IMR-90 (cell line): ENCODE data around the gene CCDC136. TPM values are rescaled to one million over a fixed set of nuclear protein-coding genes. Genes with fewer than 3 reads are reported as not detected.

ENCODE experiments used
- ATAC-seq: fragments of 200-7000 bp; cut with Tn5 transposase; 2 replicates; pipeline ENCODE4 v1.9.1; 2020; ENCODE audit warnings: low read depth, mild to moderate bottlenecking, moderate library complexity
- BruUV-seq: library from RNA; stranded (reverse); fragments of 400-500 nt; replicated peaks from 2 replicates; lab custom pipeline; 2021; lab: Mats Ljungman, UMichigan
- CTCF ChIA-PET: fragments of 300-600 bp; formaldehyde crosslinking; extraction: SDS; loops from one replicate; lab custom pipeline; 2021; ENCODE audit warnings: antibody characterized with exemption; lab: Yijun Ruan, JAX
- POLR2A ChIA-PET: fragments of 300-600 bp; sonication (Branson Sonifier 250); formaldehyde crosslinking; loops from one replicate; lab custom pipeline; 2022; ENCODE audit warnings: antibody characterized with exemption; ENCODE audit not compliant: unreplicated experiment; lab: Charles Lee
- DNase-seq: peaks from one replicate; pipeline ENCODE4 v3.0.0; 2013
- H2AFZ ChIP-seq: replicated peaks from 2 replicates; pipeline ENCODE3; 2013; ENCODE audit warnings: low read length, mild to moderate bottlenecking; ENCODE audit not compliant: poor library complexity
- H2AK5ac ChIP-seq: 2 replicates; pipeline ENCODE4 v1.6.1; 2013; ENCODE audit warnings: low read depth, low read length, inconsistent platforms
- H2AK9ac ChIP-seq: replicated peaks from 2 replicates; pipeline ENCODE3; 2013; ENCODE audit warnings: mild to moderate bottlenecking, low read depth, low read length, moderate library complexity; ENCODE audit not compliant: poor library complexity
- H2BK120ac ChIP-seq: 2 replicates; pipeline ENCODE4 v1.6.1; 2013; ENCODE audit warnings: low read depth, low read length, inconsistent platforms
- H2BK15ac ChIP-seq: 3 replicates; pipeline ENCODE4 v1.6.1; 2013; ENCODE audit warnings: low read depth, low read length, inconsistent platforms
- H2BK20ac ChIP-seq: 2 replicates; pipeline ENCODE4 v1.6.1; 2013; ENCODE audit warnings: low read depth, mild to moderate bottlenecking, inconsistent platforms, low read length, moderate library complexity
- H2BK5ac ChIP-seq: 2 replicates; pipeline ENCODE4 v1.6.1; 2013; ENCODE audit warnings: mild to moderate bottlenecking, low read depth, low read length, inconsistent platforms; ENCODE audit not compliant: poor library complexity, severe bottlenecking
- H3K14ac ChIP-seq: replicated peaks from 2 replicates; pipeline ENCODE4 v1.6.1; 2013; ENCODE audit warnings: low read depth, low read length, inconsistent platforms
- H3K18ac ChIP-seq: 2 replicates; pipeline ENCODE4 v1.6.1; 2013; ENCODE audit warnings: low read depth, low read length, control low read depth
- H3K23ac ChIP-seq: 2 replicates; pipeline ENCODE4 v1.6.1; 2013; ENCODE audit warnings: low read depth, low read length, inconsistent platforms
- H3K27ac ChIP-seq: 2 replicates; pipeline ENCODE4 v1.5.1; 2013; ENCODE audit warnings: mild to moderate bottlenecking, control low read depth, low read length; ENCODE audit not compliant: insufficient read depth
- H3K27me3 ChIP-seq: 2 replicates; pipeline ENCODE4 v1.6.1; 2013; ENCODE audit warnings: low read length; ENCODE audit not compliant: control insufficient read depth, insufficient read depth
- H3K36me3 ChIP-seq: 2 replicates; pipeline ENCODE4 v1.6.1; 2013; ENCODE audit warnings: low read length, mixed read lengths; ENCODE audit not compliant: control insufficient read depth, insufficient read depth
- H3K4ac ChIP-seq: 2 replicates; pipeline ENCODE4 v1.6.1; 2013; ENCODE audit warnings: low read depth, low read length, inconsistent platforms
- H3K4me1 ChIP-seq: 2 replicates; pipeline ENCODE4 v1.6.1; 2013; ENCODE audit warnings: low read length, mixed read lengths; ENCODE audit not compliant: control insufficient read depth, insufficient read depth
- H3K4me2 ChIP-seq: 2 replicates; pipeline ENCODE4 v1.6.1; 2013; ENCODE audit warnings: low read depth, mild to moderate bottlenecking, control low read depth, low read length, moderate library complexity
- H3K4me3 ChIP-seq: 2 replicates; pipeline ENCODE4 v1.5.1; 2013; ENCODE audit warnings: low read depth, mild to moderate bottlenecking, control low read depth, low read length, moderate library complexity; ENCODE audit not compliant: insufficient read depth
- H3K56ac ChIP-seq: 2 replicates; pipeline ENCODE4 v1.6.1; 2013; ENCODE audit warnings: low read length, inconsistent platforms; ENCODE audit not compliant: insufficient read depth; ENCODE audit errors: extremely low read depth
- H3K79me1 ChIP-seq, 2 experiments: 2 replicates each; pipeline ENCODE4 v1.6.1; 2013; ENCODE audit warnings: low read length in 2 of 2, inconsistent platforms in 1 of 2, low read depth in 1 of 2
- H3K9ac ChIP-seq: 2 replicates; pipeline ENCODE4 v1.6.1; 2013; ENCODE audit warnings: low read depth, low read length, control low read depth
- H3K9me1 ChIP-seq: 2 replicates; pipeline ENCODE4 v1.6.1; 2013; ENCODE audit warnings: low read length, inconsistent platforms; ENCODE audit not compliant: insufficient read depth
- H3K9me3 ChIP-seq: 2 replicates; pipeline ENCODE4 v1.6.1; 2013; ENCODE audit warnings: low read length; ENCODE audit not compliant: control insufficient read depth, insufficient read depth
- H4K20me1 ChIP-seq: 2 replicates; pipeline ENCODE4 v1.6.1; 2013; ENCODE audit warnings: low read length, inconsistent platforms; ENCODE audit not compliant: insufficient read depth
- H4K5ac ChIP-seq: 2 replicates; pipeline ENCODE4 v1.6.1; 2013; ENCODE audit warnings: mild to moderate bottlenecking, low read depth, low read length, control low read depth
- H4K8ac ChIP-seq, 2 experiments: 2 replicates each; pipeline ENCODE4 v1.6.1; 2013; ENCODE audit warnings: low read depth in 2 of 2, low read length in 2 of 2, control low read depth in 1 of 2, inconsistent platforms in 1 of 2
- H4K91ac ChIP-seq: 2 replicates; pipeline ENCODE4 v1.6.1; 2013; ENCODE audit warnings: low read depth, low read length, inconsistent platforms; ENCODE audit not compliant: insufficient read depth
- BHLHE40 ChIP-seq: fragments of 150-350 bp; IDR thresholded peaks from 2 replicates; pipeline ENCODE4 v1.6.1; 2016; ENCODE audit warnings: mild to moderate bottlenecking, low read depth, low read length
- CEBPB ChIP-seq: IDR thresholded peaks from 2 replicates; pipeline ENCODE4 v1.6.1; 2012; ENCODE audit warnings: low read depth, low read length, improper control_type of control experiment
- CHD1 ChIP-seq: IDR thresholded peaks from 2 replicates; pipeline ENCODE4 v1.6.1; 2012; ENCODE audit warnings: low read depth, low read length, improper control_type of control experiment
- CTCF ChIP-seq: conservative IDR thresholded peaks from 2 replicates; pipeline ENCODE4 v1.5.1; 2012; ENCODE audit warnings: mild to moderate bottlenecking, low read depth, low read length, improper control_type of control experiment
- ELK1 ChIP-seq: fragments of 150-350 bp; IDR thresholded peaks from 2 replicates; pipeline ENCODE4 v1.6.1; 2016; ENCODE audit warnings: low read depth, mild to moderate bottlenecking, low read length, moderate library complexity, borderline replicate concordance
- FOS ChIP-seq: fragments of 150-350 bp; IDR thresholded peaks from 2 replicates; pipeline ENCODE4 v1.6.1; 2016; ENCODE audit warnings: low read depth, low read length
- MAFK ChIP-seq: IDR thresholded peaks from 2 replicates; pipeline ENCODE4 v1.6.1; 2012; ENCODE audit warnings: low read depth, low read length, improper control_type of control experiment
- MAZ ChIP-seq: IDR thresholded peaks from 2 replicates; pipeline ENCODE4 v1.6.1; 2012; ENCODE audit warnings: low read depth, mild to moderate bottlenecking, low read length, improper control_type of control experiment, moderate library complexity, borderline replicate concordance
- MXI1 ChIP-seq: IDR thresholded peaks from 2 replicates; pipeline ENCODE4 v1.6.1; 2012; ENCODE audit warnings: low read depth, mild to moderate bottlenecking, low read length, moderate library complexity, borderline replicate concordance
- NFE2L2 ChIP-seq: fragments of 150-350 bp; IDR thresholded peaks from 2 replicates; pipeline ENCODE4 v1.6.1; 2016; ENCODE audit warnings: low read depth, mild to moderate bottlenecking, low read length
- POLR2A ChIP-seq: IDR thresholded peaks from 2 replicates; pipeline ENCODE4 v1.6.1; 2012; ENCODE audit warnings: mild to moderate bottlenecking, low read depth, low read length
- RAD21 ChIP-seq: IDR thresholded peaks from 2 replicates; pipeline ENCODE4 v1.6.1; 2012; ENCODE audit warnings: low read length, improper control_type of control experiment
- RCOR1 ChIP-seq: IDR thresholded peaks from 2 replicates; pipeline ENCODE4 v1.6.1; 2012; ENCODE audit warnings: mild to moderate bottlenecking, low read length, improper control_type of control experiment; ENCODE audit not compliant: insufficient replicate concordance
- RFX5 ChIP-seq: IDR thresholded peaks from 2 replicates; pipeline ENCODE4 v1.8.0; 2012; ENCODE audit warnings: low read depth, mild to moderate bottlenecking, low read length, moderate library complexity
- SMC3 ChIP-seq: fragments of 150-350 bp; IDR thresholded peaks from 2 replicates; pipeline ENCODE4 v1.6.1; 2016; ENCODE audit warnings: low read depth, mild to moderate bottlenecking, antibody characterized with exemption, low read length, moderate library complexity
- USF2 ChIP-seq: fragments of 150-350 bp; IDR thresholded peaks from 2 replicates; pipeline ENCODE4 v1.6.1; 2017; ENCODE audit warnings: mild to moderate bottlenecking, antibody characterized with exemption, low read length, low read depth
- WGBS, 2 experiments: methylation state at CpG; one replicate each; pipeline versions ENCODE4 v1.1.5 to v1.1.7; 2013; ENCODE audit warnings: missing lambda C conversion rate in 2 of 2; ENCODE audit not compliant: insufficient read length in 1 of 2; ENCODE audit errors: extremely low coverage in 2 of 2; 5-methylcytosine and 5-hydroxymethylcytosine counted together
- dilution Hi-C: fragments of 300-500 bp; cut with HindIII; formaldehyde crosslinking; loops from one replicate; pipeline ENCODE4 v1.14.3; 2018; ENCODE audit warnings: low sequenced_read_pairs; ENCODE audit not compliant: unreplicated experiment
- in situ Hi-C: fragments of 300-500 bp; cut with MboI; formaldehyde crosslinking; loops from 3 replicates; pipeline ENCODE4 v1.14.3; 2019; ENCODE audit warnings: low sequenced_read_pairs, inconsistent platforms, mixed read lengths
- intact Hi-C: fragments of 100-400 bp; cut with micrococcal nuclease; formaldehyde crosslinking; loops from 2 replicates; pipeline ENCODE4 v1.10.0; 2022
- polyA plus RNA-seq, 3 experiments: library from polyadenylated mRNA; depleted of rRNA; stranded (reverse); fragments of >200 nt; gene quantifications; 2 replicates each; pipeline ENCODE4 v1.2.3, GENCODE V29; 2012; ENCODE audit warnings: low replicate concordance in 1 of 3
- total RNA-seq: library from RNA; depleted of rRNA; stranded (reverse); fragments of >200 nt; gene quantifications from 2 replicates; pipeline ENCODE4 v1.2.3, GENCODE V29; 2012

The CCDC136 gene
- total and polyA plus RNA-seq, 2 of the 4 experiments (the other 2 are of a cell fraction) = 7.7 to 18.0 TPM

GRCh38 chr7:128847721-128848211 is 56.0 kb downstream of the CCDC136 start:
- H2AFZ ChIP-seq = no peak overlapping the region
- no peak overlapping the region for H3K23ac ChIP-seq
- 100% methylated on average over 9 of the region's 17 CpGs; no CpG with 5 or more reads in 1 of the 2 experiments for WGBS, 2 experiments
- H4K91ac ChIP-seq = no peak overlapping the region
- H3K14ac ChIP-seq = no peak overlapping the region
- no peak overlapping the region for H4K8ac ChIP-seq
- no peak for DNase-seq
- H3K27ac ChIP-seq = no peak overlapping the region
- no peak overlapping the region for H3K4ac ChIP-seq
- POLR2A ChIA-PET = no interaction called here
- no peak overlapping the region for H2BK5ac ChIP-seq
- dilution Hi-C loops = no loop called here
- no peak overlapping the region for H3K56ac ChIP-seq
- ATAC-seq = no peak
- in situ Hi-C loops = no loop called here
- H3K27me3 ChIP-seq = no peaks in the 10 kb centered on the region
- CTCF ChIA-PET = no interaction called here
- TF ChIP-seq CHD1 = no peak
- TF ChIP-seq MAFK = no peak
- TF ChIP-seq RCOR1 = no peak
- no peak for TF ChIP-seq MAZ
- no peak for TF ChIP-seq FOS
- TF ChIP-seq MXI1 = no peak
- no peak for TF ChIP-seq NFE2L2
- no peak for TF ChIP-seq CEBPB
- TF ChIP-seq SMC3 = no peak
- TF ChIP-seq CTCF = no peak
- TF ChIP-seq ELK1 = no peak
- no peak for TF ChIP-seq RAD21
- no peak for TF ChIP-seq USF2
- no peak for TF ChIP-seq RFX5
- no peak for TF ChIP-seq BHLHE40
- no peak for TF ChIP-seq POLR2A
- intact Hi-C loops = no loop called here
- peaks cover 39 to 77% of the 10 kb centered on the region in 2 experiments for H3K79me1 ChIP-seq
- no peak overlapping the region for H4K5ac ChIP-seq
- H2AK5ac ChIP-seq = no peak overlapping the region
- H2BK15ac ChIP-seq = no peak overlapping the region
- H2AK9ac ChIP-seq = no peak overlapping the region
- no TSS peak for BruUV-seq
- no peak overlapping the region for H3K4me3 ChIP-seq
- peaks cover 96% of the 10 kb centered on the region for H3K36me3 ChIP-seq
- no peak overlapping the region for H3K4me2 ChIP-seq
- no peak overlapping the region for H2BK120ac ChIP-seq
- H4K20me1 ChIP-seq = peaks cover 60% of the 10 kb centered on the region
- H3K18ac ChIP-seq = no peak overlapping the region
- no peaks in the 10 kb centered on the region for H3K4me1 ChIP-seq
- H3K9me3 ChIP-seq = no peaks in the 10 kb centered on the region
- H3K9me1 ChIP-seq = no peaks in the 10 kb centered on the region
- H2BK20ac ChIP-seq = no peak overlapping the region
- H3K9ac ChIP-seq = no peak overlapping the region
